A673 (cell line): ENCODE results near the gene CCNY. TPM values are rescaled to one million over a fixed set of nuclear protein-coding genes. Genes with fewer than 3 reads are reported as not detected.

ENCODE experiments used
- BruUV-seq: library from RNA; stranded (reverse); fragments of 400-500 nt; replicated peaks from 2 replicates; lab custom pipeline; 2021; lab: Mats Ljungman, UMichigan
- CTCF ChIA-PET: fragments of 300-600 bp; sonication (Branson Sonifier 250); formaldehyde crosslinking; loops from one replicate; lab custom pipeline; 2022; ENCODE audit warnings: antibody characterized with exemption; lab: Charles Lee
- POLR2A ChIA-PET: fragments of 300-600 bp; sonication (Branson Sonifier 250); formaldehyde crosslinking; loops from one replicate; lab custom pipeline; 2022; ENCODE audit warnings: antibody characterized with exemption; ENCODE audit not compliant: low non-redundant PET; lab: Charles Lee
- DNase-seq: peaks from one replicate; pipeline ENCODE4 v3.0.0-alpha.2; 2015; ENCODE audit warnings: low spot score
- H3K27ac ChIP-seq: fragments of 200-600 bp; sonication (generic); 2 replicates; pipeline ENCODE4 v1.5.1; 2016; ENCODE audit warnings: mixed run types, low read depth, mild to moderate bottlenecking, mixed read lengths, antibody characterized with exemption, low read length; ENCODE audit not compliant: poor library complexity, severe bottlenecking
- H3K27me3 ChIP-seq: fragments of 200-600 bp; sonication (generic); replicated peaks from 2 replicates; pipeline ENCODE4 v1.6.1; 2017; ENCODE audit warnings: mixed run types, low read depth, mild to moderate bottlenecking, mixed read lengths, antibody characterized with exemption, low read length; ENCODE audit not compliant: insufficient read depth, poor library complexity
- H3K36me3 ChIP-seq: fragments of 200-600 bp; sonication (generic); 2 replicates; pipeline ENCODE4 v1.6.1; 2016; ENCODE audit warnings: mixed run types, mild to moderate bottlenecking, mixed read lengths, antibody characterized with exemption, low read length; ENCODE audit not compliant: insufficient read depth, poor library complexity, severe bottlenecking
- H3K4me1 ChIP-seq: fragments of 200-600 bp; sonication (generic); 2 replicates; pipeline ENCODE4 v1.6.1; 2017; ENCODE audit warnings: mixed run types, mild to moderate bottlenecking, mixed read lengths, antibody characterized with exemption, low read length; ENCODE audit not compliant: insufficient read depth, poor library complexity, severe bottlenecking
- H3K4me3 ChIP-seq: fragments of 200-600 bp; sonication (generic); 2 replicates; pipeline ENCODE4 v1.5.1; 2016; ENCODE audit warnings: low read depth, mixed run types, mild to moderate bottlenecking, mixed read lengths, low read length; ENCODE audit not compliant: poor library complexity, severe bottlenecking
- H3K9me3 ChIP-seq: fragments of 200-600 bp; sonication (generic); 2 replicates; pipeline ENCODE4 v1.6.1; 2016; ENCODE audit warnings: mixed run types, low read depth, mild to moderate bottlenecking, mixed read lengths, antibody characterized with exemption, low read length; ENCODE audit not compliant: poor library complexity, severe bottlenecking
- EZH2 ChIP-seq: fragments of 200-600 bp; sonication (generic); IDR thresholded peaks from 2 replicates; pipeline ENCODE4 v1.6.1; 2017; ENCODE audit warnings: borderline replicate concordance, low read depth, mild to moderate bottlenecking, mixed read lengths, antibody characterized with exemption, low read length; ENCODE audit not compliant: poor library complexity, severe bottlenecking
- intact Hi-C: fragments of 100-400 bp; cut with micrococcal nuclease; formaldehyde crosslinking; loops from one replicate; pipeline ENCODE4 v1.10.0; 2022; ENCODE audit not compliant: unreplicated experiment
- total RNA-seq: library from RNA; stranded (reverse); gene quantifications from 2 replicates; pipeline ENCODE4 v1.2.3, GENCODE V29; 2021
- TF ChIP-seq, protein P1 (sequence below): fragments of 300-800, 200-600 bp; sonication (generic); conservative IDR thresholded peaks from 2 replicates; pipeline ENCODE4 v1.5.1; 2017; ENCODE audit warnings: low read depth, mild to moderate bottlenecking, antibody characterized with exemption, low read length, moderate library complexity, mixed read lengths

CCNY gene
- total RNA-seq, 1 experiment from 2014 or later, result 84.8 TPM

GRCh38 chr10:35465673-35466072, 129.4 kb downstream of the CCNY start:
- Histone ChIP-seq H3K9me3 (no peaks in the 10 kb centered on the region), H3K4me1 (peaks cover 64% of the 10 kb centered on the region), H3K27ac (no peak overlapping the region), H3K36me3 (no peaks in the 10 kb centered on the region), H3K4me3 (no peak overlapping the region), H3K27me3 (no peaks in the 10 kb centered on the region)
- TF ChIP-seq EZH2, result no peak
- TF ChIP-seq, protein P1, sequence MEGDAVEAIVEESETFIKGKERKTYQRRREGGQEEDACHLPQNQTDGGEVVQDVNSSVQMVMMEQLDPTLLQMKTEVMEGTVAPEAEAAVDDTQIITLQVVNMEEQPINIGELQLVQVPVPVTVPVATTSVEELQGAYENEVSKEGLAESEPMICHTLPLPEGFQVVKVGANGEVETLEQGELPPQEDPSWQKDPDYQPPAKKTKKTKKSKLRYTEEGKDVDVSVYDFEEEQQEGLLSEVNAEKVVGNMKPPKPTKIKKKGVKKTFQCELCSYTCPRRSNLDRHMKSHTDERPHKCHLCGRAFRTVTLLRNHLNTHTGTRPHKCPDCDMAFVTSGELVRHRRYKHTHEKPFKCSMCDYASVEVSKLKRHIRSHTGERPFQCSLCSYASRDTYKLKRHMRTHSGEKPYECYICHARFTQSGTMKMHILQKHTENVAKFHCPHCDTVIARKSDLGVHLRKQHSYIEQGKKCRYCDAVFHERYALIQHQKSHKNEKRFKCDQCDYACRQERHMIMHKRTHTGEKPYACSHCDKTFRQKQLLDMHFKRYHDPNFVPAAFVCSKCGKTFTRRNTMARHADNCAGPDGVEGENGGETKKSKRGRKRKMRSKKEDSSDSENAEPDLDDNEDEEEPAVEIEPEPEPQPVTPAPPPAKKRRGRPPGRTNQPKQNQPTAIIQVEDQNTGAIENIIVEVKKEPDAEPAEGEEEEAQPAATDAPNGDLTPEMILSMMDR, result no peak
- CTCF ChIA-PET, result no interaction called here
- intact Hi-C loops, result no loop called here
- no peak for DNase-seq
- no TSS peak for BruUV-seq
- POLR2A ChIA-PET, result no interaction called here

DNA sequence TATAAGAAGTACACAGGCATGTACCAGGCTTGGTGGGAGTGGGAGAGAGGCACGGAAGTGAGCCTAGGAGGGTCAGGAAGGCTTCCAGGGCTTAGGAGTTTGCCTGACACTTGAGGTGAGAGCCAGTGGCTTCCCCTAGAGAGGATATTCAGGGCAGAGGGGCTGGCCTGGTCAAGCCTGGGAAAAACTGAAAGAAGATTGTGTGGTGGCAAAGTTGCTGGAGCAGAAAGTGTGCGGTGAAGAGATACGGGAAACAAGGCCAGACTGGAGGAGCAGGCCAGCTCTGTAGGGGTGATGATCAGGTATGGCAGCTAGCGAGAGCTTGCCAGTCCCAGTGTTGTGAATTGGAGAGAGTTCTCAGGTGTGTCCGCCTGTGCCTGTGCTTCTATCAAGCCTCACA, 129.9 kb downstream of the CCNY start:
- no peak for TF ChIP-seq EZH2
- TF ChIP-seq, protein P1, result no peak
- no peaks in the 10 kb centered on the region for H3K27me3 ChIP-seq
- ChIA-PET POLR2A (no interaction called here), CTCF (no interaction called here)
- H3K36me3 ChIP-seq, result no peaks in the 10 kb centered on the region
- no peak overlapping the region for H3K27ac ChIP-seq
- DNase-seq, result no peak
- peaks cover 64% of the 10 kb centered on the region for H3K4me1 ChIP-seq
- H3K4me3 ChIP-seq, result no peak overlapping the region
- intact Hi-C loops, result no loop called here
- H3K9me3 ChIP-seq, result no peaks in the 10 kb centered on the region
- BruUV-seq, result no TSS peak

- Histone ChIP-seq H3K9me3 (no peaks in the 10 kb centered on the region), H3K27ac (no peak overlapping the region), H3K27me3 (no peaks in the 10 kb centered on the region), H3K36me3 (no peaks in the 10 kb centered on the region), H3K4me3 (no peak overlapping the region), H3K4me1 (peaks cover 65% of the 10 kb centered on the region)
- no TSS peak for BruUV-seq
- POLR2A ChIA-PET, result no interaction called here
- intact Hi-C loops, result no loop called here
- CTCF ChIA-PET, result no interaction called here
- DNase-seq, result no peak
- no peak for TF ChIP-seq EZH2
- TF ChIP-seq, protein P1, result no peak
Measured at GRCh38 chr10:35466661-35467060, 130.4 kb downstream of the CCNY start.
